H1 (cell line): Measurements from ENCODE around the gene FNDC7. TPM values are rescaled to one million over a fixed set of nuclear protein-coding genes. Genes with fewer than 3 reads are reported as not detected.

Source experiments
- CTCF ChIA-PET: fragments of 300-600 bp; sonication (Branson Sonifier 250); formaldehyde crosslinking; loops from one replicate; lab custom pipeline; 2021; ENCODE audit not compliant: partially characterized antibody; lab: Charles Lee
- POLR2A ChIA-PET: fragments of 300-600 bp; sonication (Branson Sonifier 250); formaldehyde crosslinking; loops from one replicate; lab custom pipeline; 2021; ENCODE audit warnings: inconsistent platforms; ENCODE audit not compliant: partially characterized antibody; lab: Charles Lee
- DNase-seq, 2 experiments: peaks; one replicate each; pipeline versions ENCODE4 v3.0.0 to v3.0.0-alpha.2; 2010 to 2022; ENCODE audit warnings: low spot score in 2 of 2, low read depth in 1 of 2, mixed read lengths in 1 of 2
- FAIRE-seq: peaks from 2 replicates; lab custom pipeline; 2011; peaks lifted over from hg19 to GRCh38; lab: Jason Lieb, UNC
- H2AFZ ChIP-seq: 2 replicates; pipeline ENCODE4 v1.8.1; 2012; ENCODE audit warnings: low read length, inconsistent platforms
- H2AK5ac ChIP-seq: 2 replicates; pipeline ENCODE4 v1.6.1; 2013; ENCODE audit warnings: low read depth, low read length
- H2BK120ac ChIP-seq: replicated peaks from 2 replicates; pipeline ENCODE3; 2013; ENCODE audit warnings: low read depth, low read length, inconsistent platforms
- H2BK12ac ChIP-seq: 2 replicates; pipeline ENCODE4 v1.6.1; 2013; ENCODE audit warnings: low read depth, low read length
- H2BK15ac ChIP-seq: 2 replicates; pipeline ENCODE4 v1.6.1; 2013; ENCODE audit warnings: low read length
- H2BK20ac ChIP-seq: 2 replicates; pipeline ENCODE4 v1.6.1; 2013; ENCODE audit warnings: low read length
- H2BK5ac ChIP-seq: 2 replicates; pipeline ENCODE4 v1.6.1; 2013; ENCODE audit warnings: low read depth, low read length
- H3K14ac ChIP-seq: 2 replicates; pipeline ENCODE4 v1.6.1; 2013; ENCODE audit warnings: inconsistent platforms; ENCODE audit not compliant: insufficient read length
- H3K18ac ChIP-seq: 2 replicates; pipeline ENCODE4 v1.6.1; 2013; ENCODE audit warnings: low read length; ENCODE audit errors: extremely low read depth
- H3K23ac ChIP-seq: 2 replicates; pipeline ENCODE4 v1.6.1; 2013; ENCODE audit warnings: inconsistent platforms; ENCODE audit not compliant: insufficient read length
- H3K23me2 ChIP-seq: 2 replicates; pipeline ENCODE4 v1.6.1; 2013; ENCODE audit warnings: low read depth, low read length
- H3K27ac ChIP-seq: 2 replicates; pipeline ENCODE4 v1.6.1; 2011; ENCODE audit warnings: low read depth, low read length, inconsistent platforms
- H3K27me3 ChIP-seq, 4 experiments: replicated peaks in 1 of 4; 1 replicate in 1 of 4; 2 replicates in 3 of 4; pipeline versions ENCODE4 v1.6.1 to v1.8.1; 2011 to 2013; ENCODE audit warnings: low read length in 3 of 4, mild to moderate bottlenecking in 3 of 4, inconsistent platforms in 2 of 4, mixed read lengths in 2 of 4, moderate library complexity in 1 of 4; ENCODE audit not compliant: control insufficient read depth in 3 of 4, insufficient read depth in 3 of 4; ENCODE audit errors: extremely low read depth in 1 of 4
- H3K36me3 ChIP-seq, 4 experiments: 2 replicates each; pipeline versions ENCODE4 v1.6.1 to v1.8.1; 2011 to 2013; ENCODE audit warnings: mild to moderate bottlenecking in 4 of 4, low read length in 3 of 4, moderate library complexity in 2 of 4, control low read depth in 1 of 4, inconsistent platforms in 1 of 4; ENCODE audit not compliant: insufficient read depth in 4 of 4, control insufficient read depth in 2 of 4
- H3K4ac ChIP-seq: replicated peaks from 2 replicates; pipeline ENCODE3; 2013; ENCODE audit warnings: low read length, low read depth, mixed read lengths, inconsistent platforms; ENCODE audit not compliant: insufficient read length
- H3K4me1 ChIP-seq, 4 experiments: replicated peaks in 1 of 4; 1 replicate in 1 of 4; 2 replicates in 3 of 4; pipeline versions ENCODE4 v1.6.1 to v1.8.1; 2011 to 2013; ENCODE audit warnings: low read length in 3 of 4, inconsistent platforms in 2 of 4, mixed read lengths in 1 of 4; ENCODE audit not compliant: insufficient read depth in 4 of 4, control insufficient read depth in 3 of 4
- H3K4me2 ChIP-seq, 2 experiments: 2 replicates each; pipeline versions ENCODE4 v1.6.1 to v1.8.1; 2011 to 2013; ENCODE audit warnings: low read depth in 2 of 2, low read length in 2 of 2, control low read depth in 1 of 2, inconsistent platforms in 1 of 2, mild to moderate bottlenecking in 1 of 2; ENCODE audit not compliant: insufficient read depth in 1 of 2
- H3K4me3 ChIP-seq, 4 experiments: fragments of 200-600, 300-600 bp in 1 of 4; sonication (generic), shearing (Covaris generic), sonication (Bioruptor Twin) in 1 of 4; 2 replicates each; pipeline versions ENCODE4 v1.5.1 to v1.8.1; 2011 to 2016; ENCODE audit warnings: low read length in 4 of 4, low read depth in 3 of 4, control low read depth in 2 of 4, inconsistent platforms in 2 of 4, mild to moderate bottlenecking in 2 of 4, mixed read lengths in 1 of 4, moderate library complexity in 1 of 4; ENCODE audit not compliant: insufficient read depth in 2 of 4; ENCODE audit errors: extremely low read depth in 1 of 4
- H3K56ac ChIP-seq: replicated peaks from 2 replicates; pipeline ENCODE3; 2013; ENCODE audit warnings: low read depth, mild to moderate bottlenecking, mixed read lengths, low read length, inconsistent platforms; ENCODE audit not compliant: insufficient read length
- H3K79me1 ChIP-seq: 2 replicates; pipeline ENCODE4 v1.6.1; 2013; ENCODE audit warnings: low read depth, low read length, control low read depth
- H3K79me2 ChIP-seq, 2 experiments: 2 replicates each; pipeline versions ENCODE4 v1.6.1 to v1.8.1; 2012 to 2013; ENCODE audit warnings: low read length in 2 of 2, mild to moderate bottlenecking in 2 of 2, inconsistent platforms in 1 of 2; ENCODE audit not compliant: insufficient read depth in 2 of 2, control insufficient read depth in 1 of 2
- H3K9ac ChIP-seq, 4 experiments: replicated peaks in 1 of 4; 1 replicate in 1 of 4; 2 replicates in 3 of 4; pipeline versions ENCODE4 v1.6.1 to v1.8.1; 2011 to 2013; ENCODE audit warnings: low read depth in 3 of 4, low read length in 3 of 4, control low read depth in 2 of 4, mild to moderate bottlenecking in 2 of 4, moderate library complexity in 2 of 4, inconsistent platforms in 1 of 4; ENCODE audit errors: extremely low read depth in 1 of 4
- H3K9me3 ChIP-seq, 2 experiments: 2 replicates each; pipeline versions ENCODE4 v1.6.1 to v1.8.1; 2012 to 2013; ENCODE audit warnings: mild to moderate bottlenecking in 2 of 2, moderate library complexity in 2 of 2, control low read depth in 1 of 2, inconsistent platforms in 1 of 2, low read depth in 1 of 2, low read length in 1 of 2, mixed read lengths in 1 of 2; ENCODE audit not compliant: insufficient read depth in 2 of 2
- H4K20me1 ChIP-seq, 2 experiments: replicated peaks in 1 of 2; 2 replicates each; pipeline versions ENCODE3 to v1.8.1; 2011 to 2013; ENCODE audit warnings: inconsistent platforms in 2 of 2, low read length in 2 of 2, mild to moderate bottlenecking in 1 of 2; ENCODE audit not compliant: insufficient read depth in 2 of 2, control insufficient read depth in 1 of 2
- H4K5ac ChIP-seq: 2 replicates; pipeline ENCODE4 v1.6.1; 2013; ENCODE audit warnings: low read length, low read depth, mixed read lengths, inconsistent platforms; ENCODE audit not compliant: insufficient read length
- H4K8ac ChIP-seq: 2 replicates; pipeline ENCODE4 v1.8.0; 2013; ENCODE audit warnings: mild to moderate bottlenecking, moderate library complexity, low read length, inconsistent platforms; ENCODE audit not compliant: insufficient read depth; ENCODE audit errors: extremely low read depth
- H4K91ac ChIP-seq: replicated peaks from 2 replicates; pipeline ENCODE3; 2013; ENCODE audit warnings: low read length, mixed read lengths, inconsistent platforms; ENCODE audit not compliant: insufficient read length
- BACH1 ChIP-seq: IDR thresholded peaks from 2 replicates; pipeline ENCODE4 v1.6.1; 2012; ENCODE audit warnings: low read length, improper control_type of control experiment
- HDAC2 ChIP-seq, 2 experiments: fragments of 300-600 bp in 1 of 2; sonication (generic) in 1 of 2; IDR thresholded peaks; 2 replicates each; pipeline ENCODE4 v1.6.1; 2011 to 2012; ENCODE audit warnings: low read depth in 2 of 2, low read length in 2 of 2, mild to moderate bottlenecking in 2 of 2, moderate library complexity in 2 of 2, borderline replicate concordance in 1 of 2, inconsistent platforms in 1 of 2
- TAF1 ChIP-seq: IDR thresholded peaks from 2 replicates; pipeline ENCODE4 v1.6.1; 2011; ENCODE audit warnings: mild to moderate bottlenecking, low read depth, low read length
- WGBS, 2 experiments: shearing (Covaris generic) in 1 of 2; methylation state at CpG; one replicate each; pipeline versions ENCODE4 v1.1.6 to v1.1.7; 2013 to 2015; ENCODE audit warnings: low lambda C conversion rate in 2 of 2, mixed read lengths in 2 of 2, inconsistent platforms in 1 of 2, low coverage in 1 of 2, missing lambda C conversion rate in 1 of 2; ENCODE audit not compliant: insufficient replicate concordance in 2 of 2, insufficient coverage in 1 of 2, insufficient read length in 1 of 2; ENCODE audit errors: extremely low coverage in 1 of 2, missing lambda C conversion rate in 1 of 2; 5-methylcytosine and 5-hydroxymethylcytosine counted together
- polyA plus RNA-seq, 7 experiments: library from polyadenylated mRNA; depleted of rRNA in 3 of 7; stranded (reverse) in 5 of 7; unstranded in 2 of 7; fragments of >200 nt in 5 of 7; fragments of 200-250 nt in 2 of 7; gene quantifications; 1 replicate in 5 of 7; 2 replicates in 1 of 7; 4 replicates in 1 of 7; pipeline versions ENCODE4 v1.2.1 to v1.2.3, GENCODE V29; 2011 to 2013; ENCODE audit warnings: missing spikeins in 2 of 7, mixed read lengths in 2 of 7
- total RNA-seq: library from RNA; stranded (reverse); fragmentation: NEBNext Ultra II Directional; extraction: Animal tissue kit (Norgen Biotek cat#: 25700); gene quantifications from 2 replicates; pipeline ENCODE4 v1.2.1, GENCODE V29; 2021

FNDC7 gene
- total and polyA plus RNA-seq, 2 of the 8 experiments (the other 6 are each of a cell fraction or from before 2014, with no cell fraction given), result 0.13 to 0.20 TPM

GRCh38 chr1:108678706-108679105 is 34.0 kb upstream of the FNDC7 start:
- no peak for FAIRE-seq
- no peaks in the 10 kb centered on the region for H3K27me3 ChIP-seq
- no peak overlapping the region for H2BK12ac ChIP-seq
- H3K36me3 ChIP-seq, result no peaks in the 10 kb centered on the region
- ChIA-PET CTCF (interaction anchor here (1.3 kb wide), 1 partner anchor 31 kb away, joined by 4 read pairs; no protein-coding TSS in a partner anchor), POLR2A (interaction anchor here (1.0 to 1.9 kb wide), 2 partner anchors 14 to 15 kb away, joined by 3 to 7 read pairs; partner anchors contain the start of gene PRPF38B)
- no peaks in the 10 kb centered on the region for H3K23me2 ChIP-seq
- no peak overlapping the region for H3K23ac ChIP-seq
- no peak overlapping the region for H4K91ac ChIP-seq
- H4K8ac ChIP-seq, result no peak overlapping the region
- H3K4me2 ChIP-seq, result no peak overlapping the region
- no peak overlapping the region for H3K9ac ChIP-seq
- no peak overlapping the region for H2BK20ac ChIP-seq
- H3K4ac ChIP-seq, result no peak overlapping the region
- no peak overlapping the region for H3K14ac ChIP-seq
- no peaks in the 10 kb centered on the region for H4K20me1 ChIP-seq
- TF ChIP-seq HDAC2 (IDR thresholded peaks at IDR 0.05; ENCODE audit: borderline replicate concordance in 1 of 2, low read depth in 2 of 2, low read length in 2 of 2) (no peak), BACH1 (no peak), TAF1 (no peak)
- H3K79me2 ChIP-seq, result no peaks in the 10 kb centered on the region
- H3K4me3 ChIP-seq, result no peak overlapping the region
- no peak overlapping the region for H4K5ac ChIP-seq
- H3K27ac ChIP-seq, result no peak overlapping the region
- H2BK5ac ChIP-seq, result no peak overlapping the region
- H2BK15ac ChIP-seq, result no peak overlapping the region
- H3K56ac ChIP-seq, result no peak overlapping the region
- no peak overlapping the region for H3K18ac ChIP-seq
- no peak overlapping the region for H2BK120ac ChIP-seq
- no peak for DNase-seq
- peaks cover 0 to 4% (median 2%) of the 10 kb centered on the region in 4 experiments; a peak in 3 of 7 replicates for H3K4me1 ChIP-seq
- H3K79me1 ChIP-seq, result no peaks in the 10 kb centered on the region
- WGBS, 2 experiments, result 89% methylated on average over 4 of the region's 4 CpGs; no CpG with 5 or more reads in 1 of the 2 experiments
- H3K9me3 ChIP-seq, result peaks cover 0 to 6% of the 10 kb centered on the region in 2 experiments; a peak in 1 of 4 replicates
- no peak overlapping the region for H2AK5ac ChIP-seq
- H2AFZ ChIP-seq, result no peak overlapping the region
